K562 (cell line): ENCODE results near the gene MYCL. TPM values are rescaled to one million over a fixed set of nuclear protein-coding genes. Genes with fewer than 3 reads are reported as not detected.

Experiments used
- ATAC-seq: fragments of 200-7000 bp; cut with Tn5 transposase; 3 replicates; pipeline ENCODE4 v1.9.1; 2020; ENCODE audit warnings: moderate library complexity
- BruUV-seq: library from RNA; stranded (reverse); fragments of 400-500 nt; replicated peaks from 2 replicates; lab custom pipeline; 2021; lab: Mats Ljungman, UMichigan
- CTCF ChIA-PET: fragments of 300-600 bp; formaldehyde crosslinking; extraction: SDS; loops from one replicate; lab custom pipeline; 2021; ENCODE audit warnings: low intra/inter-chr PET ratio; lab: Yijun Ruan, JAX
- POLR2A ChIA-PET: fragments of 300-600, 350-650 bp; sonication (Branson Sonifier 250); formaldehyde crosslinking; extraction: SDS; loops from one replicate; lab custom pipeline; 2021; ENCODE audit warnings: antibody characterized with exemption, inconsistent platforms; lab: Yijun Ruan, JAX
- DNase-seq, 4 experiments: peaks; one replicate each; pipeline versions ENCODE4 v3.0.0 to v3.0.0-alpha.2; 2011 to 2018; ENCODE audit warnings: low spot score in 3 of 4, mixed read lengths in 3 of 4; ENCODE audit errors: extremely low read depth in 1 of 4
- FAIRE-seq: peaks from 2 replicates; lab custom pipeline; 2011; peaks lifted over from hg19 to GRCh38; lab: Jason Lieb, UNC
- H2AFZ ChIP-seq: 2 replicates; pipeline ENCODE4 v1.6.0; 2011; ENCODE audit warnings: low read depth, low read length, control low read depth, inconsistent platforms
- H3K27ac ChIP-seq: fragments of 200-600 bp; 3 replicates; pipeline ENCODE4 v1.8.0; 2011; ENCODE audit warnings: low read depth, mild to moderate bottlenecking, control low read depth, inconsistent platforms, low read length, moderate library complexity, mixed read lengths; ENCODE audit errors: extremely low read depth
- H3K27me3 ChIP-seq, 2 experiments: fragments of 300-600 bp in 1 of 2; 2 replicates in 1 of 2; 3 replicates in 1 of 2; pipeline versions ENCODE4 v1.6.0 to v1.8.0; 2011; ENCODE audit warnings: inconsistent platforms in 2 of 2, low read length in 2 of 2, mild to moderate bottlenecking in 1 of 2, mixed read lengths in 1 of 2, moderate library complexity in 1 of 2; ENCODE audit not compliant: control insufficient read depth in 2 of 2, insufficient read depth in 2 of 2
- H3K36me3 ChIP-seq: fragments of 300-600 bp; 3 replicates; pipeline ENCODE4 v1.8.0; 2011; ENCODE audit warnings: mild to moderate bottlenecking, low read length, inconsistent platforms; ENCODE audit not compliant: control insufficient read depth, insufficient read depth
- H3K4me1 ChIP-seq, 2 experiments: fragments of 200-600 bp in 1 of 2; replicated peaks in 1 of 2; 2 replicates in 1 of 2; 3 replicates in 1 of 2; pipeline versions ENCODE4 v1.5.1 to v1.8.0; 2011; ENCODE audit warnings: inconsistent platforms in 2 of 2, low read length in 2 of 2, mild to moderate bottlenecking in 1 of 2, mixed read lengths in 1 of 2, moderate library complexity in 1 of 2; ENCODE audit not compliant: control insufficient read depth in 2 of 2, insufficient read depth in 2 of 2
- H3K4me2 ChIP-seq: 2 replicates; pipeline ENCODE4 v1.6.1; 2011; ENCODE audit warnings: low read length, control low read depth, inconsistent platforms, mixed read lengths; ENCODE audit not compliant: insufficient read depth
- H3K4me3 ChIP-seq: fragments of 200-600 bp; sonication (generic), shearing (Covaris generic); 2 replicates; pipeline ENCODE4 v1.5.1; 2016; ENCODE audit warnings: control low read depth, inconsistent platforms
- H3K79me2 ChIP-seq: fragments of 200-600 bp; 3 replicates; pipeline ENCODE4 v1.8.0; 2011; ENCODE audit warnings: low read length, inconsistent platforms; ENCODE audit not compliant: control insufficient read depth, insufficient read depth
- H3K9ac ChIP-seq, 2 experiments: 2 replicates each; pipeline versions ENCODE4 v1.6.0 to v1.6.1; 2011; ENCODE audit warnings: low read depth in 2 of 2, low read length in 2 of 2, control low read depth in 1 of 2, inconsistent platforms in 1 of 2, mild to moderate bottlenecking in 1 of 2, mixed read lengths in 1 of 2; ENCODE audit not compliant: insufficient read depth in 1 of 2
- H3K9me1 ChIP-seq: one replicate; pipeline ENCODE4 v1.6.0; 2011; ENCODE audit warnings: inconsistent platforms, mild to moderate bottlenecking, low read length, moderate library complexity; ENCODE audit not compliant: control insufficient read depth, insufficient read depth
- H3K9me3 ChIP-seq: replicated peaks from 2 replicates; pipeline ENCODE4 v1.5.1; 2011; ENCODE audit warnings: low read depth, low read length, inconsistent platforms; ENCODE audit not compliant: control insufficient read depth, insufficient read depth
- H4K20me1 ChIP-seq: replicated peaks from 2 replicates; pipeline ENCODE4 v1.6.1; 2011; ENCODE audit warnings: low read length, inconsistent platforms, mixed read lengths; ENCODE audit not compliant: control insufficient read depth, insufficient read depth
- FOXP4 ChIP-seq: sonication (generic); formaldehyde crosslinking; IDR thresholded peaks from 2 replicates; pipeline ENCODE4 v1.8.0; 2022; ENCODE audit warnings: mild to moderate bottlenecking, missing genetic modification reagents, borderline replicate concordance
- KDM1A ChIP-seq, 2 experiments: fragments of 450-650 bp; IDR thresholded peaks; 2 replicates each; pipeline ENCODE4 v1.6.1; 2016; ENCODE audit warnings: mild to moderate bottlenecking in 2 of 2
- RBM25 ChIP-seq: fragments of 200-400 bp; formaldehyde crosslinking; IDR thresholded peaks from 2 replicates; pipeline ENCODE4 v1.6.1; 2018; ENCODE audit warnings: low read length, low read depth, moderate library complexity; ENCODE audit not compliant: severe bottlenecking
- WGBS: fragments of 100-300 bp; shearing (Covaris generic); methylation state at CpG from one replicate; pipeline ENCODE4 v1.1.6; 2016; ENCODE audit warnings: low coverage, mixed read lengths; ENCODE audit not compliant: insufficient coverage; ENCODE audit errors: missing lambda C conversion rate; 5-methylcytosine and 5-hydroxymethylcytosine counted together
- in situ Hi-C: fragments of 300-500 bp; cut with MboI; formaldehyde crosslinking; loops from 4 replicates; pipeline ENCODE4 v1.15.0; 2018; ENCODE audit warnings: inconsistent platforms, mixed read lengths
- intact Hi-C: fragments of 100-400 bp; cut with micrococcal nuclease; formaldehyde crosslinking; loops from 2 replicates; pipeline ENCODE4 v1.14.2; 2022
- polyA plus RNA-seq, 8 experiments: library from polyadenylated mRNA; depleted of rRNA in 4 of 8; stranded (reverse) in 5 of 8; unstranded in 3 of 8; fragments of >200 nt; fragmentation: Nextera tagmentation in 2 of 8; fragmentation: Illumina TruSeq in 1 of 8; extraction: Ambion mirVana in 2 of 8; extraction: Trizol in 1 of 8; gene quantifications; 2 replicates each; pipeline versions ENCODE4 v1.2.1 to v1.2.3, GENCODE V29; 2011 to 2014; ENCODE audit warnings: inconsistent platforms in 1 of 8, missing spikeins in 1 of 8
- total RNA-seq, 7 experiments: library from RNA; depleted of rRNA in 6 of 7; stranded (reverse); fragments of >200 nt in 6 of 7; fragmentation: Illumina TruSeq in 2 of 7; extraction: Trizol in 2 of 7; gene quantifications; 2 replicates each; pipeline versions ENCODE4 v1.2.1 to v1.2.3, GENCODE V29; 2011 to 2021; ENCODE audit warnings: low replicate concordance in 1 of 7

MYCL gene
- total and polyA plus RNA-seq, 9 of the 15 experiments (the other 6 are each of a cell fraction or from before 2014, with no cell fraction given) = 3.5 to 22.0 (median 12.8) TPM

DNA sequence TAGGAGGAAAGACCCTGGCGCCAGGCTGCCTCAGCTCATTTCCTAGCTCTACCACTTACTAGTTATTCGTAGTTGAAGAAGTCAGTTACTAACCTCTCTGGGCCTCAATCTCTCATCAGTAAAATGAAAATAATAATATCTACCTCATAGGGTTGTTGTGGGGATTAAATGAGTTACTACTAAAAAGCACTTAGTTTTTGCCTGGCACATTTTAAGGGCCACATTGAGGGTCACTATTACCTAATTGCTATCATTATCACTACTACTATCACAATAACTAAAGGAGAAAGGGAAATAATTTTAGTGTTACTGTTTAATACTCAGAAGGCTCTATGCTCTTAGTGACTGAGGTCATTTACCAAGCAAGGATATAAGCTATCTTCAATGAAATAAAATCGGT, 43.4 kb downstream of the MYCL start:
- Histone ChIP-seq H3K9me1 (no peaks in the 10 kb centered on the region), H3K36me3 (peaks cover 75% of the 10 kb centered on the region), H3K9me3 (no peaks in the 10 kb centered on the region), H3K79me2 (peaks cover 95% of the 10 kb centered on the region), H3K4me3 (no peak overlapping the region), H3K9ac (no peak overlapping the region), H3K4me2 (no peak overlapping the region), H3K27ac (no peak overlapping the region), H3K27me3 (no peaks in the 10 kb centered on the region), H3K4me1 (peaks cover 0 to 3% of the 10 kb centered on the region in 2 experiments; a peak in 1 of 5 replicates), H4K20me1 (peaks cover 4% of the 10 kb centered on the region), H2AFZ (no peak overlapping the region)
- FAIRE-seq = no peak
- no peak for DNase-seq
- intact Hi-C loops = no loop called here
- no TSS peak for BruUV-seq
- in situ Hi-C loops = no loop called here
- no peak for ATAC-seq
- ChIA-PET POLR2A (interaction anchor here (0.9 to 2.0 kb wide), 6 partner anchors 12 to 156 kb away, joined by 3 to 7 read pairs (median 4); no protein-coding TSS in a partner anchor), CTCF (no interaction called here)
- WGBS = 84% methylated on average over 3 of the region's 3 CpGs
- TF ChIP-seq RBM25 = peak; percentile 24
- no peak for TF ChIP-seq FOXP4 (CRISPR knock-in tag)
- TF ChIP-seq KDM1A (IDR thresholded peaks at IDR 0.05) = no peak
